BE2C (cell line): ENCODE data around the gene CD99L2. TPM values are rescaled to one million over a fixed set of nuclear protein-coding genes. Genes with fewer than 3 reads are reported as not detected.
A peak's percentile ranks its signal among the peaks of the same experiment; 100 is the strongest.

Source experiments
- DNase-seq: peaks from one replicate; pipeline ENCODE4 v3.0.0-alpha.2; 2020
- H3K27me3 ChIP-seq: fragments of 250-450 bp; sonication (Bioruptor Pico); 2 replicates; pipeline ENCODE4 v1.5.1; 2020; ENCODE audit warnings: mild to moderate bottlenecking
- H3K36me3 ChIP-seq: fragments of 250-450 bp; sonication (Bioruptor Pico); 2 replicates; pipeline ENCODE4 v1.5.1; 2020; ENCODE audit warnings: mild to moderate bottlenecking
- H3K4me1 ChIP-seq: fragments of 250-450 bp; sonication (Bioruptor Pico); 2 replicates; pipeline ENCODE4 v1.5.1; 2020
- H3K4me3 ChIP-seq: 2 replicates; pipeline ENCODE4 v1.5.1; 2011; ENCODE audit warnings: low read depth, low read length
- H3K9me3 ChIP-seq: fragments of 250-450 bp; sonication (Bioruptor Pico); 2 replicates; pipeline ENCODE4 v1.5.1; 2020
- polyA plus RNA-seq: library from polyadenylated mRNA; unstranded; fragments of >200 nt; gene quantifications from one replicate; pipeline ENCODE4 v1.2.1, GENCODE V29; 2012; ENCODE audit warnings: low read depth, missing spikeins; ENCODE audit not compliant: insufficient read length, insufficient read depth
- TF ChIP-seq, protein P1 (sequence below): IDR thresholded peaks from 2 replicates; pipeline ENCODE4 v1.5.1; 2012; ENCODE audit warnings: mild to moderate bottlenecking, low read depth, low read length

CD99L2 gene
- polyA plus RNA-seq: 24.7 TPM

- Histone ChIP-seq H3K4me3 (peak within 1 kb of the TSS; percentile 70), H3K9me3 (no peaks in the 10 kb centered on the region), H3K36me3 (no peaks in the 10 kb centered on the region), H3K4me1 (no peaks in the 10 kb centered on the region), H3K27me3 (no peaks in the 10 kb centered on the region)
- DNase-seq: peak; percentile 90
- TF ChIP-seq, protein P1, sequence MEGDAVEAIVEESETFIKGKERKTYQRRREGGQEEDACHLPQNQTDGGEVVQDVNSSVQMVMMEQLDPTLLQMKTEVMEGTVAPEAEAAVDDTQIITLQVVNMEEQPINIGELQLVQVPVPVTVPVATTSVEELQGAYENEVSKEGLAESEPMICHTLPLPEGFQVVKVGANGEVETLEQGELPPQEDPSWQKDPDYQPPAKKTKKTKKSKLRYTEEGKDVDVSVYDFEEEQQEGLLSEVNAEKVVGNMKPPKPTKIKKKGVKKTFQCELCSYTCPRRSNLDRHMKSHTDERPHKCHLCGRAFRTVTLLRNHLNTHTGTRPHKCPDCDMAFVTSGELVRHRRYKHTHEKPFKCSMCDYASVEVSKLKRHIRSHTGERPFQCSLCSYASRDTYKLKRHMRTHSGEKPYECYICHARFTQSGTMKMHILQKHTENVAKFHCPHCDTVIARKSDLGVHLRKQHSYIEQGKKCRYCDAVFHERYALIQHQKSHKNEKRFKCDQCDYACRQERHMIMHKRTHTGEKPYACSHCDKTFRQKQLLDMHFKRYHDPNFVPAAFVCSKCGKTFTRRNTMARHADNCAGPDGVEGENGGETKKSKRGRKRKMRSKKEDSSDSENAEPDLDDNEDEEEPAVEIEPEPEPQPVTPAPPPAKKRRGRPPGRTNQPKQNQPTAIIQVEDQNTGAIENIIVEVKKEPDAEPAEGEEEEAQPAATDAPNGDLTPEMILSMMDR: no peak
Measured at GRCh38 chrX:150898343-150899190, at the start of gene CD99L2. Gene CD99L2, minus strand, starts transcription at chrX:150898668. Its CDS starts 80 bp downstream, at chrX:150898588.

DNA sequence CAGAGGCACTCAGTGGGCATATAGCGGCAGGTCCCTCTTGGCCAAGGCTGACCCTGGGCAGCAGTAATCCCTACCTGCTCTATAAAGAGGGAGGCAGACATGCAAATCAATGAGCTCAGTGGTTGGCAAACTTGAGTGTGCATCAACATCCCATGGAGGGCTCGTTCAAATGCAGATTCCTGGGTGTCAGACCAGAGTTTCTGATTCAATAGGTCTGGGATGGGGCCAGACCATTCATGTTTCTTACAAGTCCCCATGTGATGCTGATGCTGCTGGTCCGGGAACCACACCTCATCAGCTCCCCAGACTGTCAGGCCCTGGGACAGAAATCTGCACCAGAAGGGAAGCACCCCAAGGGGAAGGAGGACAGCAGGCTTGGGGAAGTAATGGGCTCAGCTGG, 45.8 kb upstream of the CD99L2 start:
- H3K4me3 ChIP-seq: no peak overlapping the region
- DNase-seq: no peak
- no peaks in the 10 kb centered on the region for H3K36me3 ChIP-seq
- no peaks in the 10 kb centered on the region for H3K4me1 ChIP-seq
- no peaks in the 10 kb centered on the region for H3K9me3 ChIP-seq
- TF ChIP-seq, protein P1: no peak
- H3K27me3 ChIP-seq: no peaks in the 10 kb centered on the region

DNA sequence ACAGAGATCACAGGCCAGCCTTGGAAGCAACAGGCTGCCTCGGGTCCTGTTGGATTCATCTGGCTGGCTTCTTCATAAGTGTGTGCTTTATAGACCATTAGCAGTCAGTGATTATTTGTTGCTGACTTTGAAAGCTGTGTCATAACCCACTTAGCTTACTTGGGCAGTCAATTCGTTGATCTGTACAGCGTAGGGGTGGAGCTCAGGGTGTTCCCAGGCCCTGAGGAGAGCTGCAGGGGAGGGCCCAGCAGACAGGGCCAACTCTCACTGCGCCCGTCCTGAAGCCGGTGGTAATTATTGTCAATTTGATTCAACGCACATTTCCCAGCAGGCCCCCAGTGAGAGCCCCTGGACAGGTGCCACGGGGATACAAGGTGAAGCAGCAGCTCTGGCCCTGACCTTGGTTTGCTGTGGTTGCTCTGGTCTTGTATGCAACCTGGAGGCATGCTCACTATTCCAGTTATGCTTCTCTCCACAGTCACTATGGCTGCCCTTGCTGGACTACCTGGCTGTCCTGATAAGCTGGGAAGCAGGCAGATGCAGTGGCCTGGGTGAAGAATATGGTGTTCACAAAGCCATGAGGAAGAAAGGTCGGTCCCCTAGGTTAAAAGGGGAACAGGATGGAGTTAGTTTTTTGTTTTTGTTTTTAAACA, 44.6 kb upstream of the CD99L2 start:
- H3K4me3 ChIP-seq: no peak overlapping the region
- H3K36me3 ChIP-seq: no peaks in the 10 kb centered on the region
- H3K9me3 ChIP-seq: no peaks in the 10 kb centered on the region
- TF ChIP-seq, protein P1: no peak
- H3K27me3 ChIP-seq: no peaks in the 10 kb centered on the region
- DNase-seq: no peak
- no peaks in the 10 kb centered on the region for H3K4me1 ChIP-seq

- Histone ChIP-seq H3K4me3 (no peak overlapping the region), H3K36me3 (no peaks in the 10 kb centered on the region), H3K27me3 (no peaks in the 10 kb centered on the region), H3K4me1 (no peaks in the 10 kb centered on the region), H3K9me3 (no peaks in the 10 kb centered on the region)
- TF ChIP-seq, protein P1: no peak
- no peak for DNase-seq
Measured at GRCh38 chrX:150941580-150941979, 43.1 kb upstream of the CD99L2 start.

DNA sequence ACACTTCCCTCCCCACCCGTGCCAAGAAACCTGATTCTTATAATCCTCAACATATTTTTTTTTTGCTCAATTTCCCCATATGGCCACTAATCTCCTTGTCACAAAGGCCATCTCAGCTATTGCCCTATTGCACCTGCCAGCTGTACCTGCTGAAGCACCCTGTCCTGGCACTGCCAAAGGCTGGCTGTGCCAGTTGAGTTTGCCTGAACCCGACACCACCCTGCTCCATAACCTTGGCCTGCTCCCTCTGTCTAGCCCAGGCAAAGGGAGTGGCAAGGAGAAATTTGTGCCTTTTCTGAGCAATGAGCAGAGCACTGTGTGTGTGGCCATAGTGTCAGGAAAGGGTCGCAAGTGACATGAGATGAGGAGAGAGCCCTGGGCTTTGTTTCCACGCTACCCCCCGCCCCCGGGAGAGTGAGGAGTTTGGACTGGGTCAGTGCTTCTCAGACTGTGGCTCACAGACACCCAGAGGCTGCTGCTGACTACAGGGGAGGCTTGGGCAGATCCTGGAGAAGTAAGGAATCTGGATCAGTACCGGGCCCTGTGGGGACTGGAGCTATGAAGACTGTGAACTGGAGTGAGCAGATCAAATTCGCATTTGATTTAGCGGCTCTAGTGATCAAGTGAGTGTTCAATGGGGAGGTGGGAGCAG, 42.5 kb upstream of the CD99L2 start:
- no peaks in the 10 kb centered on the region for H3K4me1 ChIP-seq
- H3K4me3 ChIP-seq: no peak overlapping the region
- no peaks in the 10 kb centered on the region for H3K36me3 ChIP-seq
- TF ChIP-seq, protein P1: no peak
- no peak for DNase-seq
- no peaks in the 10 kb centered on the region for H3K9me3 ChIP-seq
- no peaks in the 10 kb centered on the region for H3K27me3 ChIP-seq

- no peak for DNase-seq
- Histone ChIP-seq H3K36me3 (no peaks in the 10 kb centered on the region), H3K9me3 (no peaks in the 10 kb centered on the region), H3K27me3 (no peaks in the 10 kb centered on the region), H3K4me3 (no peak overlapping the region), H3K4me1 (no peaks in the 10 kb centered on the region)
- TF ChIP-seq, protein P1: no peak
Measured at GRCh38 chrX:150936556-150936955, 38.1 kb upstream of the CD99L2 start.
